Muscle layer of colon (tissue), 2 donors: Measurements from ENCODE around the gene MPV17.
"Not testable (repeated sequence)": the region's sequence is repeated elsewhere in the genome, so short reads cannot be mapped to it uniquely, and the experiment has no call there.

Experiments
- H3K27ac ChIP-seq: one replicate; pipeline ENCODE4 v1.7.0; 2013; ENCODE audit warnings: low read depth, mild to moderate bottlenecking, low read length, moderate library complexity
- H3K27me3 ChIP-seq, 2 donors: one replicate each; pipeline ENCODE4 v1.7.0; 2013; ENCODE audit warnings: low read length in 2 of 2, mild to moderate bottlenecking in 2 of 2; ENCODE audit not compliant: insufficient read depth in 2 of 2, control insufficient read depth in 1 of 2
- H3K36me3 ChIP-seq: one replicate; pipeline ENCODE4 v1.7.0; 2013; ENCODE audit warnings: mild to moderate bottlenecking, low read length; ENCODE audit not compliant: insufficient read depth
- H3K4me1 ChIP-seq: one replicate; pipeline ENCODE4 v1.7.0; 2013; ENCODE audit warnings: mild to moderate bottlenecking, low read length; ENCODE audit not compliant: insufficient read depth
- H3K4me3 ChIP-seq, 2 donors: one replicate each; pipeline ENCODE4 v1.7.0; 2013; ENCODE audit warnings: low read length in 2 of 2, low read depth in 1 of 2, mild to moderate bottlenecking in 1 of 2, moderate library complexity in 1 of 2
- H3K9ac ChIP-seq: one replicate; pipeline ENCODE4 v1.7.0; 2013; ENCODE audit warnings: low read length
- H3K9me3 ChIP-seq: one replicate; pipeline ENCODE4 v1.7.0; 2013; ENCODE audit warnings: mild to moderate bottlenecking, low read length
- donor health status: abdominal sarcoma.
- donor health status: Adenocarcinoma of cecum.

MPV17 gene

GRCh38 chr2:27320958-27321543 is 1.8 kb downstream of the MPV17 start:
- no peaks in the 10 kb centered on the region for H3K9me3 ChIP-seq
- no peak overlapping the region for H3K4me3 ChIP-seq
- H3K36me3 ChIP-seq: peaks cover 14% of the 10 kb centered on the region
- no peaks in the 10 kb centered on the region for H3K27me3 ChIP-seq
- H3K9ac ChIP-seq: no peak overlapping the region
- H3K4me1 ChIP-seq: peaks cover 21% of the 10 kb centered on the region
- no peak overlapping the region for H3K27ac ChIP-seq

GRCh38 chr2:27319839-27320238 is 3.1 kb downstream of the MPV17 start:
- not testable (repeated sequence) for H3K4me3 ChIP-seq, H3K9ac ChIP-seq, H3K27ac ChIP-seq, H3K27me3 ChIP-seq, H3K9me3 ChIP-seq
- H3K36me3 ChIP-seq: peaks cover 11% of the 10 kb centered on the region
- H3K4me1 ChIP-seq: peaks cover 21% of the 10 kb centered on the region

- Histone ChIP-seq H3K9ac (no peak overlapping the region), H3K27me3 (no peaks in the 10 kb centered on the region), H3K9me3 (no peaks in the 10 kb centered on the region), H3K36me3 (peaks cover 16% of the 10 kb centered on the region), H3K27ac (no peak overlapping the region), H3K4me3 (no peak overlapping the region), H3K4me1 (peaks cover 5% of the 10 kb centered on the region)
These were observed 6.1 kb downstream of the MPV17 start for GRCh38 chr2:27316655-27317412.

- Histone ChIP-seq H3K9me3 (no peaks in the 10 kb centered on the region), H3K4me1 (no peaks in the 10 kb centered on the region), H3K27me3 (no peaks in the 10 kb centered on the region), H3K27ac (no peak overlapping the region), H3K4me3 (no peak overlapping the region), H3K36me3 (peaks cover 23% of the 10 kb centered on the region), H3K9ac (no peak overlapping the region)
These were observed 7.8 kb downstream of the MPV17 start for GRCh38 chr2:27315122-27315521.

- Histone ChIP-seq H3K4me1 (no peaks in the 10 kb centered on the region), H3K9me3 (no peaks in the 10 kb centered on the region), H3K36me3 (peaks cover 24% of the 10 kb centered on the region), H3K27ac (no peak overlapping the region), H3K27me3 (no peaks in the 10 kb centered on the region), H3K4me3 (no peak overlapping the region), H3K9ac (no peak overlapping the region)
These were observed 8.2 kb downstream of the MPV17 start for GRCh38 chr2:27314709-27315108.

GRCh38 chr2:27313882-27314645 is 8.8 kb downstream of the MPV17 start:
- Histone ChIP-seq H3K9ac (no peak overlapping the region), H3K4me3 (no peak overlapping the region), H3K9me3 (no peaks in the 10 kb centered on the region), H3K27me3 (no peaks in the 10 kb centered on the region), H3K27ac (no peak overlapping the region), H3K4me1 (no peaks in the 10 kb centered on the region), H3K36me3 (peaks cover 28% of the 10 kb centered on the region)

GRCh38 chr2:27312152-27312551 is 10.7 kb downstream of the MPV17 start:
- peaks cover 6 to 16% of the 10 kb centered on the region in 2 donors for H3K27me3 ChIP-seq
- H3K4me1 ChIP-seq: peaks cover 5% of the 10 kb centered on the region
- H3K27ac ChIP-seq: no peak overlapping the region
- peaks cover 28% of the 10 kb centered on the region for H3K36me3 ChIP-seq
- H3K4me3 ChIP-seq: no peak overlapping the region
- H3K9me3 ChIP-seq: no peaks in the 10 kb centered on the region
- no peak overlapping the region for H3K9ac ChIP-seq

- no peak overlapping the region for H3K27ac ChIP-seq
- H3K9ac ChIP-seq: no peak overlapping the region
- H3K9me3 ChIP-seq: no peaks in the 10 kb centered on the region
- no peak overlapping the region for H3K4me3 ChIP-seq
- peaks cover 17% of the 10 kb centered on the region for H3K36me3 ChIP-seq
- H3K4me1 ChIP-seq: peaks cover 8% of the 10 kb centered on the region
- H3K27me3 ChIP-seq: peaks cover 20 to 35% of the 10 kb centered on the region in 2 donors
These were observed 13.2 kb downstream of the MPV17 start for GRCh38 chr2:27309651-27310050.

- Histone ChIP-seq H3K9me3 (no peaks in the 10 kb centered on the region), H3K4me1 (peaks cover 8% of the 10 kb centered on the region), H3K36me3 (peaks cover 17% of the 10 kb centered on the region), H3K27me3 (peaks cover 20 to 35% of the 10 kb centered on the region in 2 donors), H3K4me3 (no peak within 1 kb of the TSS), H3K9ac (no peak within 1 kb of the TSS), H3K27ac (no peak within 1 kb of the TSS)
These were observed 14.5 kb downstream of the MPV17 start, which contains the start of gene UCN for GRCh38 chr2:27308359-27308881. Gene UCN, minus strand, starts transcription at chr2:27308445. Its CDS starts 550 bp downstream, at chr2:27307895.

- Histone ChIP-seq H3K9me3 (no peaks in the 10 kb centered on the region), H3K27me3 (peaks cover 20 to 35% of the 10 kb centered on the region in 2 donors), H3K27ac (no peak overlapping the region), H3K9ac (no peak overlapping the region), H3K36me3 (peaks cover 17% of the 10 kb centered on the region), H3K4me1 (peaks cover 8% of the 10 kb centered on the region), H3K4me3 (no peak overlapping the region)
These were observed 15.1 kb downstream of the MPV17 start for GRCh38 chr2:27307545-27308358.

GRCh38 chr2:27307287-27307544 is 15.7 kb downstream of the MPV17 start:
- Histone ChIP-seq H3K27ac (no peak overlapping the region), H3K4me1 (peaks cover 8% of the 10 kb centered on the region), H3K4me3 (no peak overlapping the region), H3K27me3 (peaks cover 20 to 35% of the 10 kb centered on the region in 2 donors), H3K36me3 (peaks cover 11% of the 10 kb centered on the region), H3K9me3 (no peaks in the 10 kb centered on the region), H3K9ac (no peak overlapping the region)
